Activated CD4-positive, alpha-beta T cell treated with anti-CD3 and anti-CD28 coated beads for 36 hours (primary cell): ENCODE results near the gene CSPG4. TPM values are rescaled to one million over a fixed set of nuclear protein-coding genes. Genes with fewer than 3 reads are reported as not detected.
"Not testable (repeated sequence)": the region's sequence is repeated elsewhere in the genome, so short reads cannot be mapped to it uniquely, and the experiment has no call there.

Source experiments
- ATAC-seq: fragments of 200-7000 bp; cut with Tn5 transposase; one replicate; pipeline ENCODE4 v1.10.0; 2021; ENCODE audit warnings: mild to moderate bottlenecking, moderate library complexity
- CTCF ChIA-PET: fragments of 350-600 bp; sonication (Branson Sonifier 250); formaldehyde crosslinking; loops from one replicate; lab custom pipeline; 2021; ENCODE audit warnings: antibody characterized with exemption; lab: Charles Lee
- POLR2A ChIA-PET: fragments of 350-600 bp; sonication (Branson Sonifier 250); formaldehyde crosslinking; loops from one replicate; lab custom pipeline; 2021; ENCODE audit warnings: antibody characterized with exemption, inconsistent platforms; lab: Charles Lee
- DNase-seq: peaks from one replicate; pipeline ENCODE4 v3.0.0-alpha.2; 2020
- H3K27ac Mint-ChIP-seq: one replicate; pipeline ENCODE4 v1.8.0; 2021; ENCODE audit warnings: mixed read lengths
- H3K27me3 Mint-ChIP-seq: one replicate; pipeline ENCODE4 v1.8.0; 2021; ENCODE audit warnings: mixed read lengths
- H3K36me3 Mint-ChIP-seq: one replicate; pipeline ENCODE4 v1.8.0; 2021; ENCODE audit warnings: low read depth, mixed read lengths
- H3K4me1 Mint-ChIP-seq: one replicate; pipeline ENCODE4 v1.8.0; 2021; ENCODE audit warnings: mixed read lengths
- H3K4me3 Mint-ChIP-seq: one replicate; pipeline ENCODE4 v1.8.0; 2021; ENCODE audit warnings: mild to moderate bottlenecking, moderate library complexity, mixed read lengths
- H3K9me3 Mint-ChIP-seq: one replicate; pipeline ENCODE4 v1.8.0; 2021; ENCODE audit warnings: low read depth, mixed read lengths
- intact Hi-C, 2 experiments: fragments of 100-400 bp; cut with DNase I in 1 of 2; cut with micrococcal nuclease in 1 of 2; formaldehyde crosslinking; loops; one replicate each; pipeline versions ENCODE4 v1.14.2 to v1.15.1; 2022 to 2024; cut with DNase I, micrococcal nuclease
- total RNA-seq, 2 experiments: library from RNA; stranded (reverse); gene quantifications; one replicate each; pipeline ENCODE4 v1.2.3, GENCODE V29; 2021

Gene CSPG4
- total RNA-seq, 2 experiments from 2014 or later: not detected

DNA sequence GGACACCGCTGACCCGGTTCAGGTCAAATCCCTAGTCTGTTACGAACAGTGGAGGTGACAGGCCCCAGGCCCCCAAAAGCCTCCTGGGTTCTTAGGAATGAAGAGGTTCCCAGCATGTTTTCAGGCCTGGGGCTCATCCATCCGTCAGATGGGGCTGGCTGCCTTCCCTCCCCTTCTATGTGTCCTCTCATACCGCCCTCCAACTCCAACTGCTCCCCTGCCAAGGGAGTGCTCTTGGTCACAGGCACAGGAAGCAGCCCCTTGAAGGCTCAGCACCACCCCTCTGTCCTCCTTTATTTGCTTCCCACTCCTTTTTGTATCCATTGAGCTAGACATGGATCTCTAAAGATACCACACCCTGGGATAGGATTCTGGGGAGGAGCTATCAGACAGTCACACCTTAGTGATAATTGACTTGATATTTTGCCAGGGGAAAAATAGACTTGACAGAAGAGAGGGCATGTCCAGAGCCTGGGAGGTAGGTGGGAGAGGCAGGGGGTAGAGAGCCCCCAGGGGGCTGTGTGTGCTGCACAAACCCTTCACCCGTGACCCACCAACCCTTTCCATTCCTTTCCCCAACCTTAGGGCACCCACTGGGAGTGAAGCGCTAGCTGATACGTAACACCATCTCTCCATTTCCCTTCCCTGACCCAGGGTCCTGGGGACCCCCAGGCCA is 10.7 kb upstream of the CSPG4 start:
- Mint-ChIP-seq H3K4me1 (peaks cover 8% of the 10 kb centered on the region), H3K4me3 (no peak overlapping the region), H3K9me3 (no peaks in the 10 kb centered on the region), H3K27me3 (peaks cover 9% of the 10 kb centered on the region), H3K36me3 (no peaks in the 10 kb centered on the region), H3K27ac (no peak overlapping the region)
- no peak for DNase-seq
- ChIA-PET POLR2A (no interaction called here), CTCF (interaction anchor here (0.6 to 2.3 kb wide), 7 partner anchors 9 to 416 kb away, joined by 3 to 11 read pairs (median 3); no protein-coding TSS in a partner anchor)
- no peak for ATAC-seq
- intact Hi-C loops: no loop called here

DNA sequence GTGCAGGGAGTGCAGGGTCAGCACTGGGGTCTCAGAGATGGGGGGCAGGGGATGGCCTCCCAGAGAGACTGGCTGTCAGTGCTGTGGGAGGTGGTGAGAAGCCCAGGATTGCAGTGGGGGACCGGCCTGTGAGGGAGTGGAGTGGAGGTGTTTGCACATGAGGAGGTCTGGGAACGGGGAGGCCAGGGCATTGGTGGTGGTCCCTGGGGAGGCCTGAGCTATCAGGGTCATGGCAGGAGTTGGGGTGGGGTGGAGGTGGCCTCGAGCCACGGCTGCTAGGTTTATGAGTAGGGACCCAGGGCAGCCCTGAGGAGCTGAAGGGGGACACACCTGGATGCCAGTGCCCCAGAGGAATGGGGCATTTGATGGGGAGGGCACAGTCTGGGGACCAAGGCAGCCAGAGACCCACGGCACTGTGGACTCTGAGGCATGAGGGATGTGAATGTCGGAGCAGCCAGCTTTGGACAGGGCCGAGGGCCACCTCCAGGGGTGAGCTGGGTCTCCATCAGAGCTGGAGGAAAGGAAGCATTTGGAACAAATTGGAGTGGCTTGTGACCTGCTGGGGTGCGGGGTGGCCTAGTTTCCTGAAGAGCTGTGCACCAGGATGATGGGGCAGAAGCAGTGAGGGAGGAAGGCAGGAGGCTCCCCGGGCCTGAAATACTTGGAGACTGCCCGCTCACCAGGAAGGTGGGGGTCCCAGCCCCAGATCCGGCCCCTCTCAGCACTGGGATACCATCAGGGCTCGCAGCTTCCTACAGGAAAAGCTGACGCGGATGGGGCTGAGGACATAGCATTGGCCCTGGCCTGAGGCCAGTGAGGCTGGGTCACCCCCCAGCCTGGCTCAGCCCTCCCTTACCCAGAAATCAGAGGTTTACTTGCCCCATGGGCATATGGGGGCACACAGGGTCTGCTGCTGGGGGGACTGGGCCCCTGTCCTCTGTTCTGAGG is 9.5 kb upstream of the CSPG4 start:
- intact Hi-C loops: no loop called here
- H3K9me3 Mint-ChIP-seq: no peaks in the 10 kb centered on the region
- no peak for DNase-seq
- ChIA-PET CTCF (interaction anchor here (0.6 to 1.1 kb wide), 2 partner anchors 80 to 1424 kb away, joined by 3 to 5 read pairs; no protein-coding TSS in a partner anchor), POLR2A (no interaction called here)
- H3K4me1 Mint-ChIP-seq: peaks cover 8% of the 10 kb centered on the region
- peaks cover 4% of the 10 kb centered on the region for H3K27me3 Mint-ChIP-seq
- no peak overlapping the region for H3K4me3 Mint-ChIP-seq
- H3K27ac Mint-ChIP-seq: no peak overlapping the region
- no peaks in the 10 kb centered on the region for H3K36me3 Mint-ChIP-seq
- no peak for ATAC-seq

DNA sequence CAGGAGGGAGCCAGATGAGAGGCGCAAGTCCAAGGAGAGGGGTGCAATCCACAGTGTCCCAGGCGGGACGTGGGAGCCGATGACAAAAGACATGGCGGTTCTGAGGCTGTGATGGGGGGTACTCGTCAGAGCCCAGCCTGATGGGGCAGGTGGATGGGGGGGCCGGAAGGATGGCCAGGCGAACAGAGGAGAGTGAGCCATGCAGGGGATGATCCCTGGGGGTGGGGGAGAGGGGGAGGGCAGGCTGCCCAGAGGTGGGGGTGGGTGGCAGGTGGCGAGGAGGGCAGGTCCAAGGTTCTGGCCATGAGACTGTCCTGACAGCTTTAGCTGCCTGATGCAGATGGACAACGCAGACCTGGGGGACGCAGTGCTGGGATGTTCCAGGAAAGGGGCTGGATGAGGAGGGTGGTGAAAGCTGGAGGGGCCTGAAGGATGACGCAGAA is 8.9 kb upstream of the CSPG4 start:
- Mint-ChIP-seq H3K27ac (no peak overlapping the region), H3K4me3 (no peak overlapping the region), H3K4me1 (peaks cover 8% of the 10 kb centered on the region), H3K9me3 (no peaks in the 10 kb centered on the region), H3K36me3 (no peaks in the 10 kb centered on the region), H3K27me3 (peaks cover 4% of the 10 kb centered on the region)
- intact Hi-C loops: no loop called here
- no peak for DNase-seq
- ChIA-PET CTCF (interaction anchor here (1.1 kb wide), 1 partner anchor 80 kb away, joined by 5 read pairs; no protein-coding TSS in a partner anchor), POLR2A (no interaction called here)
- ATAC-seq: no peak

DNA sequence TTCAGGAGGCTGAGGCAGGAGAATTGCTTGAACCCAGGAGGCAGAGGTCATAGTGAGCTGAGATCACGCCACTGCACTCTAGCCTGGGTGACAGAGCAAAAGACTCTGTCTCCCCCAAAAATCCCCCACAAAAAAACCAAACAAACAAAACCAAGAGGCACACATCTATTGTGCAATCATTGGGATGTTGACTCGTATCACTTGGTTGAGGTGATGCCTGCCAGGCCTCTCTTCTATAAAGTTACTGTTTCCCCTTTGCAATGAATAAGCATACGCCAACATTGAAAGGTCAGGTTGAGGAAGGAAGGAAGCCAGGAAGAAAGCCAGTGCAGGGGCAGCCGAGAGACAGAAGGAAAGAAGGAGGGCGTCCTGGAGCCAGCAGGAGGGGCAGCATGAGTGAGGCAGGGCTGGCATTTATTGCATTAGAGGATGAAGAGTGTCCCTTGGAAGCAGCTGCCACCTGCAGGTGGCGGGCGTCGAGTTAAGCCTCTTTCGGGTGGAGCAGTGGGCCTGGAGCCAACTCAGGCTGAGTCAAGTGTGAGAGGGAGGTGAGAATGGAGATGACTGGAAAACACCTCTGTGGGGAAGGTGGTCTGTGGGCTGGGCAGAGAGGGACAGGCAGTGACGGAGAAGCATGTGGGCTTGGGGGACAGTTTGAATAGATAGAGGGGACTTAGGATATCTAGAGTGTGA is 8.3 kb upstream of the CSPG4 start:
- DNase-seq (peak; percentile 81), ATAC-seq (peak; percentile 77)
- Mint-ChIP-seq H3K27ac (peak overlapping the region; percentile 22), H3K9me3 (no peaks in the 10 kb centered on the region), H3K36me3 (no peaks in the 10 kb centered on the region), H3K27me3 (peaks cover 4% of the 10 kb centered on the region), H3K4me1 (peaks cover 8% of the 10 kb centered on the region), H3K4me3 (no peak overlapping the region)
- ChIA-PET POLR2A (interaction anchor here (0.6 kb wide), 1 partner anchor 280 kb away, joined by 3 read pairs; no protein-coding TSS in a partner anchor), CTCF (interaction anchor here (1.7 kb wide), 1 partner anchor 81 kb away, joined by 5 read pairs; no protein-coding TSS in a partner anchor)
- intact Hi-C loops: no loop called here

DNA sequence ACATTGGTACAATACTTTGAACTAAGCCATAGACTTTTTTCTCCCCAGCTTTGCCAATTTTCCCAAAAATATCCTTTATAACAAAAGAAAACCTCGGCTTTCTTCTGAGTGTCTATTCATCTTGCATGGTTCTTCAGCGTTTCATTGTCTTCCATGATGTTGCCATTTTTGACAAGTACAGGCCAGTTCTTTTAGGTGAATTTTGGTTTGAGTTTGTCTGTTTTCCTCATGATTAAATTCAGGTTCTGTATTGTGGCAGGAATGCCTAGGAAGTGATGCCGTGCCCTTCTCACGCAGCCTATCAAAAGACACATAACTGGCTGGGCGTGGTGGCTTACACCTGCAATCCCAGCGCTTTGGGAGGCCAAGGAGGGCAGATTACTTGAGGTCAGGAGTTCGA is 7.6 kb upstream of the CSPG4 start:
- intact Hi-C loops: no loop called here
- no peaks in the 10 kb centered on the region for H3K36me3 Mint-ChIP-seq
- ATAC-seq: no peak
- no peak overlapping the region for H3K4me3 Mint-ChIP-seq
- ChIA-PET CTCF (interaction anchor here (1.7 kb wide), 1 partner anchor 81 kb away, joined by 5 read pairs; no protein-coding TSS in a partner anchor), POLR2A (no interaction called here)
- no peaks in the 10 kb centered on the region for H3K9me3 Mint-ChIP-seq
- no peak for DNase-seq
- H3K27ac Mint-ChIP-seq: no peak overlapping the region
- H3K27me3 Mint-ChIP-seq: peaks cover 4% of the 10 kb centered on the region
- peaks cover 8% of the 10 kb centered on the region for H3K4me1 Mint-ChIP-seq

DNA sequence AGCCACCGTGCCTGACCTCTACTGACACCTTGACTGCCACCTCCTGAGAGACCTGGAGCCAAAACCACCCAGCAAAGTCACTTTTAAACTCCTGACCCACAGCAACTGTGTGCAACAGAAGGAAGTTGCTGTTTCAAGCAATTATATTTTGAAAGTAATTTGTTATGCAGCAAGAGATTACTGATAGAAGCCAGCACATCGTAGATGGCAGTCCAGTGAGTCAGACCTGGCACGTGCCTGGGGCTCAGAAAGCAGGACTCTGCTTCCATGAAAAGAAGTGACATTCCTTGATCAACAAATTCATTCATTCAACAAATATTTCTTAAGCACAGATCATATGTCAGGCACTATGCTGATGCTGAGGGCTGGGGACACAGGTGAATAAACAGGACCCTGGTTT is 5.7 kb upstream of the CSPG4 start:
- intact Hi-C loops: no loop called here
- ChIA-PET POLR2A (no interaction called here), CTCF (interaction anchor here (0.7 kb wide), 1 partner anchor 33 kb away, joined by 3 read pairs; no protein-coding TSS in a partner anchor)
- H3K36me3 Mint-ChIP-seq: no peaks in the 10 kb centered on the region
- ATAC-seq (no peak), DNase-seq (no peak)
- H3K4me3 Mint-ChIP-seq: no peak overlapping the region
- H3K4me1 Mint-ChIP-seq: peaks cover 7% of the 10 kb centered on the region
- no peaks in the 10 kb centered on the region for H3K9me3 Mint-ChIP-seq
- H3K27ac Mint-ChIP-seq: no peak overlapping the region
- peaks cover 7% of the 10 kb centered on the region for H3K27me3 Mint-ChIP-seq

DNA sequence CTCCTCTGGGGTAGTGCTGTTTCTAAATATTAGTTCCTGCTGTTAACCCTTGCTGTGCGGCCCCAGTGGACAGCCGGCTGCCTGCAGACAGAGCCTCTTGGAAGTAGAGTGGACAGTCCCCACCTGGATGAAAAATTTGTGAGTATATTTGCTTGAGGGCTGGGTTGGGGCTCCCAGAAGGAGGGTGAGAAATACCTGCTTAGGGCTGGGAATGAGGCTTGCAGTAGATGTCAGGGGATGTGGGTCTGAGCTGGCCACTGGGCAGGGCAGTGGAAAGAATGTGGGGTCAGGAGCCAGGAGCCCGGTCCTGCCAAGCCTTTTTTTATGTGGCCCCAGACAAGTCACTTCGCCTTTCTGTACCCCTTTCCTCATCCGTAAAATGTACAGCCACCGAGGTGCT is 4.4 kb upstream of the CSPG4 start:
- CTCF ChIA-PET: interaction anchor here (1.5 kb wide), 1 partner anchor 84 kb away, joined by 5 read pairs; no protein-coding TSS in a partner anchor
- ATAC-seq, POLR2A ChIA-PET, H3K9me3 Mint-ChIP-seq, H3K36me3 Mint-ChIP-seq, DNase-seq, H3K4me1 Mint-ChIP-seq, H3K4me3 Mint-ChIP-seq, H3K27ac Mint-ChIP-seq, intact Hi-C loops: not testable (repeated sequence)
- H3K27me3 Mint-ChIP-seq: peaks cover 10% of the 10 kb centered on the region

DNA sequence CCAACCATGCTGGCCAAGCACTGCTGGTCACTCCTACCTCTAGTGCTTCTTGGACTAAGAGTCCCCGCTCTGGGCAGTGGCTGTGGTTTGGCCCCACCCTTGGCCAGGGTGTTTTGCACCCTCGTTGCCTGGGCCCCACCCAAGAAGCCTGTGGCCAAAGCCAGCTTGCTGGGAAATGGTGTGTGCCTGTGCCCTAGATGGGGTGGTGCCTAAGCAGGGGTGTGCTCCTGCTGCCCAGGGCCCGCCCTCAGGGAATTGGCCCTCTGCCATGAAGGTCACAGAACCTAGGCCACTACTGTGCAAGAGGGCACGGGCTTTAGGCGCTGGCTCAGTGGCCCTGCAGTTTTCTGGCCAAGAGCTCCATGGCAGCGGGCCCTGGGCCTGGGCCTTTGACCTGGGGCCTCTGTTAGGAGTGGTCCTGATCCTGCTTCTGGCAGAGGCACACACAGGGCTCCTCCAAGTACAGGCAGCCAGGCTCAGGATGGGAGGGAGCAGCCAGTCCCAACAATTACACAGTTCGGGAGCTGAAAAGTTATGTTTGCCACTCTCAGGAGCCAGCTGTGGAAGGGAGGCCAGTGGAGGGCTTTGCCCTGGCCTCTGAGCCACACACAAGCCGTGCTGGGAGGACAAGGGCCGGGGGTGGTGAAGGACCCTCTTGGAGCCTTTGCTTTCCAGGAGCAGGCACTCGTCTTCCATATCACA is 3.8 kb upstream of the CSPG4 start:
- H3K27ac Mint-ChIP-seq, DNase-seq, POLR2A ChIA-PET, intact Hi-C loops, H3K4me1 Mint-ChIP-seq, H3K4me3 Mint-ChIP-seq, H3K9me3 Mint-ChIP-seq, H3K36me3 Mint-ChIP-seq, ATAC-seq: not testable (repeated sequence)
- CTCF ChIA-PET: interaction anchor here (1.5 kb wide), 1 partner anchor 85 kb away, joined by 5 read pairs; no protein-coding TSS in a partner anchor
- H3K27me3 Mint-ChIP-seq: peaks cover 11% of the 10 kb centered on the region

DNA sequence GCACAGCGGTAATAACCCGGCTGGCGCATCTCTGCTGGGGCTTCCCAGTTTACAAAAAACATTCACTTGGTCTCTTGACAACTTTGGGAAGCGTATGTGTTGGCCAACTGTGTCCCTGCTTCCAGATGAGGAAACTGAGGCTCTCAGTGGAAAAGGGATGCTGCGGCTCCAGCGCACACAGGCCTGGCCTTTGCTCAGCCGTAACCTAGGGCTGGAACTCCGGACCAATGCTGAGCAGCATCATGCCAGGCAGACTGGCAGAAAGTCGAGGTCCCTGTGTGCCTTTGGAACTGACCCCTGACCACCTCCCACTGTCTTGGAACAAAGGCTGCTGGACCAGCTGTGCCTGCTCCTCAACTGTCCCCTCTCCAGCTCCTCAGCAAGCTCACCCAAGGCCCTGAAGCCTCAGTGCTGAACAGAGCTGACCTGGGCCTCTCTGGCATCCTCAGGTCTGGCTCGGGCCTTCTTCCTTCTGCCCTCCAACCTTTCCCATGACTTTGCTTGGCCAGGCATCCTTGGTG is 2.7 kb upstream of the CSPG4 start:
- POLR2A ChIA-PET, CTCF ChIA-PET, H3K36me3 Mint-ChIP-seq, H3K4me3 Mint-ChIP-seq, H3K9me3 Mint-ChIP-seq, ATAC-seq, H3K27ac Mint-ChIP-seq, H3K4me1 Mint-ChIP-seq, DNase-seq, intact Hi-C loops: not testable (repeated sequence)
- peaks cover 11% of the 10 kb centered on the region for H3K27me3 Mint-ChIP-seq

DNA sequence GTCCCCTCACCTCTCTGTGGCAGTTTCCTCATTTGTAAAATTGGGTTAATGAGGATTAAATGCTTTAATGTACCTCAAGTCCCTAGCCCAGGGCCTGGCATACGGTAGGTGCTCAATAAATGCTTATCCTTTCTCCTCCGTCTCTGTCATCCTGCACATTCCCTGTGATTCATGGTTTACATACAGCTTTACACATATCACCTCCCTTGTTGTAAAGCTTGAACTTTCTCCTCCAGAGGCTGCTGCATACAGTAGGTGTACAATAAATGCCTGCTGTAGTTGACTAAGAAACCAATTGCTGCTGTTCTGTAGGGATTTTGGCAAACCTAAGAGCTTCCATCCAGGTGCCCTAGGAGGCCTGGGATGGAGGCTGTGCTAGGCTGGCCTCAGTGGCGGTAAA is 1.5 kb upstream of the CSPG4 start:
- intact Hi-C loops: no loop called here
- ChIA-PET CTCF (interaction anchor here (0.9 kb wide), 1 partner anchor 28 kb away, joined by 4 read pairs; no protein-coding TSS in a partner anchor), POLR2A (no interaction called here)
- Mint-ChIP-seq H3K4me3 (no peak overlapping the region), H3K27me3 (peaks cover 11% of the 10 kb centered on the region), H3K4me1 (no peaks in the 10 kb centered on the region), H3K27ac (no peak overlapping the region), H3K9me3 (no peaks in the 10 kb centered on the region), H3K36me3 (no peaks in the 10 kb centered on the region)
- ATAC-seq (no peak), DNase-seq (no peak)
